HCT116 (cell line): ENCODE results near the gene SPATA2L. TPM values are rescaled to one million over a fixed set of nuclear protein-coding genes. Genes with fewer than 3 reads are reported as not detected.

Experiments
- ATAC-seq: fragments of 200-7000 bp; cut with Tn5 transposase; 2 replicates; pipeline ENCODE4 v1.9.1; 2020; ENCODE audit warnings: mild to moderate bottlenecking, moderate library complexity
- BruUV-seq: library from RNA; stranded (reverse); fragments of 400-500 nt; replicated peaks from 2 replicates; lab custom pipeline; 2021; lab: Mats Ljungman, UMichigan
- CTCF ChIA-PET: fragments of 300-600 bp; sonication (Branson Sonifier 250); formaldehyde crosslinking; loops from one replicate; lab custom pipeline; 2021; ENCODE audit warnings: antibody characterized with exemption; lab: Charles Lee
- POLR2A ChIA-PET: fragments of 300-600, 350-600 bp; sonication (Branson Sonifier 250); formaldehyde crosslinking; loops from one replicate; lab custom pipeline; 2021; ENCODE audit warnings: antibody characterized with exemption; lab: Charles Lee
- RAD21 ChIA-PET, 2 experiments: fragments of 300-600 bp; sonication (Branson Sonifier 250); formaldehyde crosslinking; loops; one replicate each; lab custom pipeline; 2023; ENCODE audit warnings: low total read pairs in 2 of 2; ENCODE audit not compliant: uncharacterized antibody in 2 of 2, unreplicated experiment in 2 of 2, low non-redundant PET in 1 of 2; lab: Charles Lee
- DNase-seq: peaks from one replicate; pipeline ENCODE4 v3.0.0-alpha.2; 2010; ENCODE audit warnings: low read depth, low spot score
- H2AFZ ChIP-seq: fragments of 200-600 bp; shearing (Covaris generic), sonication (generic); 2 replicates; pipeline ENCODE4 v1.6.1; 2017; ENCODE audit warnings: low read depth, mixed run types, mixed read lengths, antibody characterized with exemption, low read length; ENCODE audit not compliant: poor library complexity, severe bottlenecking
- H3K27ac ChIP-seq: 2 replicates; pipeline ENCODE4 v1.5.1; 2012; ENCODE audit warnings: low read depth, low read length
- H3K27me3 ChIP-seq: fragments of 200-600 bp; sonication (generic); 2 replicates; pipeline ENCODE4 v1.6.1; 2016; ENCODE audit warnings: mixed run types, low read length, mixed read lengths; ENCODE audit not compliant: insufficient read depth
- H3K36me3 ChIP-seq, 2 experiments: fragments of 200-500 bp in 1 of 2; fragments of 200-600 bp in 1 of 2; sonication (Bioruptor generic) in 1 of 2; sonication (generic) in 1 of 2; 2 replicates each; pipeline versions ENCODE4 v1.5.1 to v1.6.1; 2014 to 2016; ENCODE audit warnings: low read length in 2 of 2, inconsistent platforms in 1 of 2, mixed read lengths in 1 of 2, mixed run types in 1 of 2; ENCODE audit not compliant: insufficient read depth in 2 of 2, control insufficient read depth in 1 of 2
- H3K4me1 ChIP-seq, 2 experiments: fragments of 200-600 bp in 1 of 2; sonication (generic) in 1 of 2; 2 replicates each; pipeline versions ENCODE4 v1.5.1 to v1.6.1; 2012 to 2017; ENCODE audit warnings: low read length in 2 of 2, inconsistent platforms in 1 of 2, mild to moderate bottlenecking in 1 of 2, mixed read lengths in 1 of 2, mixed run types in 1 of 2, moderate library complexity in 1 of 2; ENCODE audit not compliant: insufficient read depth in 2 of 2, control insufficient read depth in 1 of 2
- H3K4me2 ChIP-seq: fragments of 200-600 bp; sonication (generic); 2 replicates; pipeline ENCODE4 v1.6.1; 2017; ENCODE audit warnings: mixed run types, low read length, mixed read lengths
- H3K4me3 ChIP-seq, 2 experiments: fragments of 200-600 bp in 1 of 2; sonication (generic) in 1 of 2; replicated peaks in 1 of 2; 2 replicates each; pipeline ENCODE4 v1.5.1; 2011 to 2016; ENCODE audit warnings: low read length in 2 of 2, control low read depth in 1 of 2, low read depth in 1 of 2, mild to moderate bottlenecking in 1 of 2, mixed read lengths in 1 of 2, mixed run types in 1 of 2
- H3K79me2 ChIP-seq: fragments of 200-600 bp; sonication (generic); 2 replicates; pipeline ENCODE4 v1.6.1; 2017; ENCODE audit warnings: mild to moderate bottlenecking, mixed run types, low read length, moderate library complexity, mixed read lengths; ENCODE audit not compliant: insufficient read depth
- H3K9ac ChIP-seq: fragments of 200-600 bp; sonication (generic); 2 replicates; pipeline ENCODE4 v1.6.1; 2016; ENCODE audit warnings: low read length, mixed read lengths
- H3K9me2 ChIP-seq: fragments of 200-600 bp; sonication (generic), shearing (Covaris generic); 2 replicates; pipeline ENCODE4 v1.6.1; 2017; ENCODE audit warnings: mixed run types, mild to moderate bottlenecking, moderate library complexity; ENCODE audit not compliant: insufficient read depth
- H3K9me3 ChIP-seq, 2 experiments: fragments of 200-500 bp in 1 of 2; fragments of 200-600 bp in 1 of 2; sonication (Bioruptor generic) in 1 of 2; sonication (generic) in 1 of 2; 2 replicates each; pipeline ENCODE4 v1.6.1; 2014 to 2017; ENCODE audit warnings: low read length in 2 of 2, mixed read lengths in 2 of 2, inconsistent platforms in 1 of 2, low read depth in 1 of 2, mild to moderate bottlenecking in 1 of 2, mixed run types in 1 of 2, moderate library complexity in 1 of 2; ENCODE audit not compliant: control insufficient read depth in 1 of 2, insufficient read depth in 1 of 2
- H4K20me1 ChIP-seq: fragments of 200-600 bp; sonication (generic), shearing (Covaris generic); 2 replicates; pipeline ENCODE4 v1.6.1; 2017; ENCODE audit warnings: mixed run types, mild to moderate bottlenecking, moderate library complexity; ENCODE audit not compliant: insufficient read depth
- CEBPB ChIP-seq: IDR thresholded peaks from 2 replicates; pipeline ENCODE4 v1.6.1; 2012; ENCODE audit warnings: low read depth
- MAX ChIP-seq: IDR thresholded peaks from 2 replicates; pipeline ENCODE4 v1.6.1; 2012
- POLR2A ChIP-seq: IDR thresholded peaks from 2 replicates; pipeline ENCODE4 v1.7.0; 2011; ENCODE audit warnings: borderline replicate concordance; ENCODE audit not compliant: insufficient read depth, insufficient read length; ENCODE audit errors: extremely low read depth
- RAD21 ChIP-seq: IDR thresholded peaks from 2 replicates; pipeline ENCODE4 v1.6.1; 2012; ENCODE audit warnings: low read depth, mild to moderate bottlenecking
- REST ChIP-seq: IDR thresholded peaks from 2 replicates; pipeline ENCODE4 v1.6.1; 2012; ENCODE audit warnings: low read depth
- TCF7L2 ChIP-seq: IDR thresholded peaks from 2 replicates; pipeline ENCODE4 v1.7.0; 2011; ENCODE audit warnings: borderline replicate concordance, inconsistent platforms; ENCODE audit not compliant: insufficient read depth, insufficient read length; ENCODE audit errors: extremely low read depth
- YY1 ChIP-seq: IDR thresholded peaks from 2 replicates; pipeline ENCODE4 v1.6.1; 2011; ENCODE audit warnings: low read length, low read depth, moderate library complexity, mild to moderate bottlenecking; ENCODE audit not compliant: insufficient replicate concordance; ENCODE audit errors: extremely low read depth
- ZNF274 ChIP-seq: fragments of 200-500 bp; sonication (Bioruptor generic); IDR thresholded peaks from 2 replicates; pipeline ENCODE4 v1.6.1; 2014; ENCODE audit warnings: mild to moderate bottlenecking, low read depth, low read length, inconsistent platforms
- intact Hi-C: fragments of 100-400 bp; cut with micrococcal nuclease; formaldehyde crosslinking; loops from 2 replicates; pipeline ENCODE4 v1.10.0; 2022
- total RNA-seq: library from RNA; stranded (reverse); gene quantifications from one replicate; pipeline ENCODE4 v1.2.1, GENCODE V29; 2021; ENCODE audit not compliant: unreplicated experiment

SPATA2L gene
- total RNA-seq, 1 experiment from 2014 or later, result 50.5 TPM

GRCh38 chr16:89689142-89689541 is 12.4 kb downstream of the SPATA2L start:
- Histone ChIP-seq H3K27ac (no peak overlapping the region), H3K4me2 (no peak overlapping the region), H4K20me1 (no peaks in the 10 kb centered on the region), H3K4me1 (peaks cover 9 to 20% of the 10 kb centered on the region in 2 experiments), H3K4me3 (no peak overlapping the region), H3K79me2 (peaks cover 30% of the 10 kb centered on the region), H2AFZ (no peak overlapping the region), H3K9ac (no peak overlapping the region), H3K27me3 (no peaks in the 10 kb centered on the region), H3K9me2 (no peaks in the 10 kb centered on the region), H3K36me3 (peaks cover 27 to 62% of the 10 kb centered on the region in 2 experiments; a peak in 3 of 4 replicates), H3K9me3 (peaks cover 3 to 6% of the 10 kb centered on the region in 2 experiments; a peak in 2 of 4 replicates)
- ATAC-seq (no peak), DNase-seq (no peak)
- BruUV-seq, result no TSS peak
- POLR2A ChIA-PET, result no interaction called here
- CTCF ChIA-PET, result interaction anchor here (1.1 kb wide), 1 partner anchor 11 kb away, joined by 3 read pairs; no protein-coding TSS in a partner anchor
- RAD21 ChIA-PET, result no interaction called here
- intact Hi-C loops, result no loop called here
- TF ChIP-seq YY1, result no peak
- no peak for TF ChIP-seq POLR2A
- no peak for TF ChIP-seq ZNF274
- no peak for TF ChIP-seq RAD21
- TF ChIP-seq REST, result no peak
- TF ChIP-seq TCF7L2, result no peak
- no peak for TF ChIP-seq CEBPB
- no peak for TF ChIP-seq MAX
